HepG2 (cell line): ENCODE results near the gene TPSB2. TPM values are rescaled to one million over a fixed set of nuclear protein-coding genes. Genes with fewer than 3 reads are reported as not detected.
A peak's percentile ranks its signal among the peaks of the same experiment; 100 is the strongest.
"Not testable (repeated sequence)": the region's sequence is repeated elsewhere in the genome, so short reads cannot be mapped to it uniquely, and the experiment has no call there.

ENCODE experiments used
- ATAC-seq: fragments of 200-7000 bp; cut with Tn5 transposase; 3 replicates; pipeline ENCODE4 v1.9.1; 2020; ENCODE audit warnings: mild to moderate bottlenecking, moderate library complexity
- BruUV-seq: library from RNA; stranded (reverse); fragments of 400-500 nt; replicated peaks from 2 replicates; lab custom pipeline; 2021; lab: Mats Ljungman, UMichigan
- CTCF ChIA-PET: fragments of 300-600 bp; formaldehyde crosslinking; extraction: SDS; loops from one replicate; lab custom pipeline; 2021; ENCODE audit warnings: low total read pairs, inconsistent platforms, low intra/inter-chr PET ratio; lab: Yijun Ruan, JAX
- POLR2A ChIA-PET: fragments of 350-600 bp; sonication (Branson Sonifier 250); formaldehyde crosslinking; loops from one replicate; lab custom pipeline; 2020; ENCODE audit warnings: antibody characterized with exemption, inconsistent platforms; lab: Yijun Ruan, JAX
- DNase-seq: peaks from one replicate; pipeline ENCODE4 v3.0.0-alpha.2; 2015; ENCODE audit warnings: low spot score
- FAIRE-seq: peaks from 3 replicates; lab custom pipeline; 2011; peaks lifted over from hg19 to GRCh38; lab: Jason Lieb, UNC
- H2AFZ ChIP-seq: one replicate; pipeline ENCODE4 v1.6.1; 2011; ENCODE audit warnings: low read length, inconsistent platforms
- H3K27ac ChIP-seq: fragments of 300-600 bp; 3 replicates; pipeline ENCODE4 v1.8.0; 2011; ENCODE audit warnings: mixed run types, mild to moderate bottlenecking, mixed read lengths, low read length, inconsistent platforms; ENCODE audit not compliant: insufficient read depth; ENCODE audit errors: extremely low read length
- H3K27me3 ChIP-seq, 2 experiments: fragments of 200-600 bp in 1 of 2; 2 replicates in 1 of 2; 3 replicates in 1 of 2; pipeline versions ENCODE4 v1.6.0 to v1.8.0; 2011; ENCODE audit warnings: low read length in 2 of 2, mild to moderate bottlenecking in 2 of 2, moderate library complexity in 2 of 2, inconsistent platforms in 1 of 2; ENCODE audit not compliant: insufficient read depth in 2 of 2, control insufficient read depth in 1 of 2
- H3K36me3 ChIP-seq, 2 experiments: fragments of 200-600 bp in 1 of 2; replicated peaks in 1 of 2; 2 replicates in 1 of 2; 3 replicates in 1 of 2; pipeline versions ENCODE4 v1.5.1 to v1.8.0; 2011; ENCODE audit warnings: low read length in 2 of 2, inconsistent platforms in 1 of 2; ENCODE audit not compliant: insufficient read depth in 2 of 2, control insufficient read depth in 1 of 2
- H3K4me1 ChIP-seq: 2 replicates; pipeline ENCODE4 v1.5.1; 2012; ENCODE audit warnings: low read length, inconsistent platforms; ENCODE audit not compliant: insufficient read depth
- H3K4me2 ChIP-seq: 2 replicates; pipeline ENCODE4 v1.6.0; 2011; ENCODE audit warnings: low read depth, low read length, inconsistent platforms
- H3K4me3 ChIP-seq, 3 experiments: fragments of 200-600 bp in 1 of 3; sonication (generic), shearing (Covaris generic) in 1 of 3; replicated peaks in 1 of 3; 2 replicates each; pipeline ENCODE4 v1.5.1; 2011 to 2016; ENCODE audit warnings: low read length in 3 of 3, inconsistent platforms in 2 of 3, low read depth in 2 of 3, mild to moderate bottlenecking in 2 of 3, control low read depth in 1 of 3, mixed read lengths in 1 of 3; ENCODE audit not compliant: insufficient read depth in 1 of 3
- H3K79me2 ChIP-seq: one replicate; pipeline ENCODE4 v1.6.1; 2011; ENCODE audit warnings: low read length, inconsistent platforms; ENCODE audit not compliant: insufficient read depth
- H3K9ac ChIP-seq: 2 replicates; pipeline ENCODE4 v1.6.0; 2011; ENCODE audit warnings: mild to moderate bottlenecking, low read depth, low read length, inconsistent platforms; ENCODE audit not compliant: insufficient read depth
- H3K9me3 ChIP-seq: 2 replicates; pipeline ENCODE4 v1.5.1; 2012; ENCODE audit warnings: mild to moderate bottlenecking, low read length
- H4K20me1 ChIP-seq: 2 replicates; pipeline ENCODE4 v1.6.0; 2011; ENCODE audit warnings: inconsistent platforms, mild to moderate bottlenecking, low read length, moderate library complexity; ENCODE audit not compliant: insufficient read depth
- NFE2L2 ChIP-seq: fragments of 150-350 bp; IDR thresholded peaks from 2 replicates; pipeline ENCODE4 v1.6.1; 2014; ENCODE audit warnings: low read length
- SAP130 ChIP-seq: IDR thresholded peaks from 2 replicates; pipeline ENCODE4 v1.6.1; 2016; ENCODE audit warnings: low read depth
- ZNF121 ChIP-seq: sonication (generic); formaldehyde crosslinking; IDR thresholded peaks from 2 replicates; pipeline ENCODE4 v1.5.0; 2020; ENCODE audit warnings: mild to moderate bottlenecking, missing genetic modification reagents
- WGBS: methylation state at CpG from one replicate; pipeline ENCODE4 v1.1.6; 2017; ENCODE audit warnings: low lambda C conversion rate; 5-methylcytosine and 5-hydroxymethylcytosine counted together
- in situ Hi-C: cut with HindIII; loops from 2 replicates; pipeline ENCODE4 v1.10.0; 2017; ENCODE audit warnings: low pct_unique_long_range_greater_than_20kb; ENCODE audit not compliant: extremely low pct_ligation_motif_present
- intact Hi-C: fragments of 100-400 bp; cut with micrococcal nuclease; formaldehyde crosslinking; loops from one replicate; pipeline ENCODE4 v1.10.0; 2022; ENCODE audit not compliant: unreplicated experiment
- polyA plus RNA-seq, 8 experiments: library from polyadenylated mRNA; depleted of rRNA in 3 of 8; stranded (reverse) in 7 of 8; unstranded in 1 of 8; fragments of >200 nt; fragmentation: Illumina TruSeq in 4 of 8; extraction: Trizol in 4 of 8; gene quantifications; 2 replicates each; pipeline versions ENCODE4 v1.2.1 to v1.2.3, GENCODE V29; 2011 to 2016; ENCODE audit warnings: low read depth in 4 of 8, missing spikeins in 1 of 8, mixed read lengths in 1 of 8; ENCODE audit not compliant: insufficient read depth in 1 of 8
- total RNA-seq, 5 experiments: library from RNA; depleted of rRNA; stranded (reverse); fragments of >200 nt; fragmentation: Illumina TruSeq; extraction: Trizol; gene quantifications; 2 replicates each; pipeline ENCODE4 v1.2.3, GENCODE V29; 2016; ENCODE audit warnings: low read depth in 1 of 5
- TF ChIP-seq, protein P1 (sequence below): sonication (generic); formaldehyde crosslinking; IDR thresholded peaks from 2 replicates; pipeline ENCODE4 v1.4.0; 2020; ENCODE audit warnings: mild to moderate bottlenecking, missing genetic modification reagents

TPSB2 gene
- total and polyA plus RNA-seq, 2 of the 13 experiments (the other 11 are each of a cell fraction or from before 2014, with no cell fraction given) = not detected

DNA sequence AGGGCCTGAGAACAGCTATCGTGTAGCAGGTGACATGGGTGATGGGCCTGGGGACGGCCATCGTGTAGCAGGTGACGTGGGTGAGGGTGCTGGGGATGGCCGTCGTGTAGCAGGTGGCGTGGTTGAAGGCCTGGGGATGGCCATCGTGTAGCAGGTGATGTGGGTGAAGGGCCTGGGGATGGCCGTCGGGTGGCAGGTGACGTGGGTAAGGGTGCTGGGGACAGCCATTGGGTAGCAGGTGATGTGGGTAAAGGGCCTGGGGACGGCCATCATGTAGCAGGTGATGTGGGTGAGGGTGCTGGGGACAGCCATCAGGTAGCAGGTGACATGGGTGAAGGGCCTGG, 41.4 kb upstream of the TPSB2 start:
- no peaks in the 10 kb centered on the region for H3K9me3 ChIP-seq
- TF ChIP-seq NFE2L2 (no peak), SAP130 (CRISPR knock-in tag) (no peak)
- TF ChIP-seq, protein P1, sequence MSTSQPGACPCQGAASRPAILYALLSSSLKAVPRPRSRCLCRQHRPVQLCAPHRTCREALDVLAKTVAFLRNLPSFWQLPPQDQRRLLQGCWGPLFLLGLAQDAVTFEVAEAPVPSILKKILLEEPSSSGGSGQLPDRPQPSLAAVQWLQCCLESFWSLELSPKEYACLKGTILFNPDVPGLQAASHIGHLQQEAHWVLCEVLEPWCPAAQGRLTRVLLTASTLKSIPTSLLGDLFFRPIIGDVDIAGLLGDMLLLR (CRISPR knock-in tag) = 0 out of 2 replicates have a peak, but pooled peaks have one; percentile 4
- TF ChIP-seq, all 625 proteins: peak for 1
- ChIA-PET CTCF (no interaction called here), POLR2A (no interaction called here)
- Histone ChIP-seq H3K4me2 (no peak overlapping the region), H3K27ac (no peak overlapping the region), H3K4me1 (peaks cover 11% of the 10 kb centered on the region; the same call in 1 of the 2 replicates), H3K9ac (no peak overlapping the region), H3K27me3 (peaks cover 5 to 42% of the 10 kb centered on the region in 2 experiments), H2AFZ (no peak overlapping the region), H3K4me3 (no peak overlapping the region), H3K79me2 (no peaks in the 10 kb centered on the region), H4K20me1 (no peaks in the 10 kb centered on the region), H3K36me3 (no peaks in the 10 kb centered on the region)
- FAIRE-seq (no peak), DNase-seq (no peak), ATAC-seq (no peak; the same call in 2 of the 3 replicates)
- BruUV-seq = no TSS peak
- in situ Hi-C loops = no loop called here
- 49% methylated on average over 12 of the region's 12 CpGs for WGBS
- intact Hi-C loops = no loop called here

DNA sequence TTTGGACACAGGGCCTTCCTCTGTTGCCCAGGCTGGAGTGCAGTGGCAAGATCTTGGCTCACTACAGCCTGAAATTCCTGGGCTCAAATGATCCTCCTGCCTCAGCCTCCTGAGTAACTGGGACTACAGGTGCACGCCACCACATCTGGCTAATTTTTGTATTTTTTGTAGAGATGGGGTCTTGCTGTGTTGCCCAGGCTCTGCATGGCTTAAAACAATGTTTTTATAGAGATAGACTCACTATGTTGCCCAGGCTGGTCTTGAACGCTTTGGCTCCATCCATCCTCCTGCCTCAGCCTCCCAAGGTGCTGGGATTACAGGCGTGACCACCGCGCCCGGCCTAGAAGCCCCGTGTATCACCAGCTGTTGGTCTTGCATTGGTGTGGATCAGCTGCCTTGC, 39.4 kb upstream of the TPSB2 start:
- CTCF ChIA-PET, H3K9me3 ChIP-seq, BruUV-seq, DNase-seq, in situ Hi-C loops, H2AFZ ChIP-seq, FAIRE-seq, H3K36me3 ChIP-seq, H3K27ac ChIP-seq, H4K20me1 ChIP-seq, H3K4me2 ChIP-seq, H3K79me2 ChIP-seq, H3K9ac ChIP-seq, ATAC-seq, POLR2A ChIA-PET, H3K4me3 ChIP-seq, intact Hi-C loops: not testable (repeated sequence)
- 87% methylated on average over 5 of the region's 7 CpGs for WGBS
- peaks cover 2 to 37% of the 10 kb centered on the region in 2 experiments for H3K27me3 ChIP-seq
- 0 out of 2 replicates have a peak, but pooled peaks have one; percentile 23 for TF ChIP-seq ZNF121 (CRISPR knock-in tag)
- H3K4me1 ChIP-seq = peaks cover 11% of the 10 kb centered on the region; the same call in 1 of the 2 replicates
